Measurements from ENCODE around the gene SSR1.

SSR1 gene

DNA sequence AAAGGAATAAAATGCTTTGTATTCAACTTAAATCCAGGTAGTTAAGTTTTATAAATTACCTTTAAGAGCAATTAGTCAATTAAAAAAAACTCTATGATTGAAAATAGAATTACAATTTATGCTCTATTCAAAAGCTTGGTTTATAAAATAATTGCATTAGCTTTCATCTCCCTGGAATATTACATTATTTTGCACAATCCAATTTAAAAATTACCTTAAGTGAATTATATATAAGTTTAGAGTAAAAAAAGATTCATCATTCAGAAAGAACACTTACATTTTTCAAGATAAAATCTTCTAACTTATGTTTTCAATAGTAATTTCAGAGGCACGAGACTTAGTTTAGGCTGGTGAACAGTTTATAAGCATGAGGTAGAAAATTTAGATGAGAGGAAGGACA lies 14.9 kb downstream of the SSR1 start:
- Histone ChIP-seq H3K4me3 (ENCODE audit: low read length) (no peak overlapping the region), H4K20me1 (ENCODE audit: control insufficient read depth, insufficient read depth, low read depth, low read length) (no peaks in the 10 kb centered on the region), H3K27ac (ENCODE audit: low read depth, low read length) (no peak overlapping the region), H3K36me3 (ENCODE audit: control insufficient read depth, low read length) (peaks cover 90% of the 10 kb centered on the region), H3K27me3 (ENCODE audit: control insufficient read depth, low read length) (no peaks in the 10 kb centered on the region), H3K9me3 (ENCODE audit: control insufficient read depth, insufficient read depth, low read length) (no peaks in the 10 kb centered on the region), H3F3A (ENCODE audit: control insufficient read depth, insufficient read depth) (peaks cover 2% of the 10 kb centered on the region; the same call in 1 of the 2 replicates), H3K4me1 (ENCODE audit: control insufficient read depth, low read length) (no peaks in the 10 kb centered on the region), H3K4me2 (ENCODE audit: low read length) (no peak overlapping the region), H3K79me2 (ENCODE audit: control insufficient read depth, low read length) (peaks cover 12% of the 10 kb centered on the region), H3K9me2 (replicated peaks; ENCODE audit: control insufficient read depth, low read length) (no peaks in the 10 kb centered on the region)
- TF ChIP-seq EZH2phosphoT487 (IDR thresholded peaks at IDR 0.05; ENCODE audit: borderline replicate concordance, low read length) (no peak), CTCF (IDR thresholded peaks at IDR 0.05; ENCODE audit: low read depth, low read length, poor library complexity, severe bottlenecking) (no peak)

- H3F3A ChIP-seq (ENCODE audit: control insufficient read depth, insufficient read depth), result peaks cover 2% of the 10 kb centered on the region; the same call in 1 of the 2 replicates
- no peak overlapping the region for H3K27ac ChIP-seq (ENCODE audit: low read depth, low read length)
- no peaks in the 10 kb centered on the region for H3K9me3 ChIP-seq (ENCODE audit: control insufficient read depth, insufficient read depth, low read length)
- H3K79me2 ChIP-seq (ENCODE audit: control insufficient read depth, low read length), result peaks cover 9% of the 10 kb centered on the region
- H3K4me1 ChIP-seq (ENCODE audit: control insufficient read depth, low read length), result no peaks in the 10 kb centered on the region
- H3K9me2 ChIP-seq (replicated peaks; ENCODE audit: control insufficient read depth, low read length), result no peaks in the 10 kb centered on the region
- TF ChIP-seq CTCF (IDR thresholded peaks at IDR 0.05; ENCODE audit: low read depth, low read length, poor library complexity, severe bottlenecking) (no peak), EZH2phosphoT487 (IDR thresholded peaks at IDR 0.05; ENCODE audit: borderline replicate concordance, low read length) (no peak)
- peaks cover 90% of the 10 kb centered on the region for H3K36me3 ChIP-seq (ENCODE audit: control insufficient read depth, low read length)
- H4K20me1 ChIP-seq (ENCODE audit: control insufficient read depth, insufficient read depth, low read depth, low read length), result no peaks in the 10 kb centered on the region
- H3K4me3 ChIP-seq (ENCODE audit: low read length), result no peak overlapping the region
- H3K27me3 ChIP-seq (ENCODE audit: control insufficient read depth, low read length), result no peaks in the 10 kb centered on the region
- H3K4me2 ChIP-seq (ENCODE audit: low read length), result no peak overlapping the region
Measured at GRCh38 chr6:7296602-7297001, 16.4 kb downstream of the SSR1 start.

GRCh38 chr6:7295916-7296315 lies 17.1 kb downstream of the SSR1 start:
- Histone ChIP-seq H3K9me3 (ENCODE audit: control insufficient read depth, insufficient read depth, low read length) (no peaks in the 10 kb centered on the region), H3K27ac (ENCODE audit: low read depth, low read length) (no peak overlapping the region), H3K9me2 (replicated peaks; ENCODE audit: control insufficient read depth, low read length) (no peaks in the 10 kb centered on the region), H3K36me3 (ENCODE audit: control insufficient read depth, low read length) (peaks cover 90% of the 10 kb centered on the region), H3K79me2 (ENCODE audit: control insufficient read depth, low read length) (peaks cover 5% of the 10 kb centered on the region), H3K4me1 (ENCODE audit: control insufficient read depth, low read length) (no peaks in the 10 kb centered on the region), H3F3A (ENCODE audit: control insufficient read depth, insufficient read depth) (peaks cover 2% of the 10 kb centered on the region; the same call in 1 of the 2 replicates), H4K20me1 (ENCODE audit: control insufficient read depth, insufficient read depth, low read depth, low read length) (no peaks in the 10 kb centered on the region), H3K4me3 (ENCODE audit: low read length) (no peak overlapping the region), H3K27me3 (ENCODE audit: control insufficient read depth, low read length) (no peaks in the 10 kb centered on the region), H3K4me2 (ENCODE audit: low read length) (no peak overlapping the region)
- TF ChIP-seq CTCF (IDR thresholded peaks at IDR 0.05; ENCODE audit: low read depth, low read length, poor library complexity, severe bottlenecking), result no peak
- no peak for TF ChIP-seq EZH2phosphoT487 (IDR thresholded peaks at IDR 0.05; ENCODE audit: borderline replicate concordance, low read length)

All from DOHH2 (cell line).